H9 (cell line): ENCODE data around the gene NAPB. TPM values are rescaled to one million over a fixed set of nuclear protein-coding genes. Genes with fewer than 3 reads are reported as not detected.
A peak's percentile ranks its signal among the peaks of the same experiment; 100 is the strongest.

ENCODE experiments used
- DNase-seq: peaks from one replicate; pipeline ENCODE4 v3.0.0-alpha.2; 2017
- H2AFZ ChIP-seq: one replicate; pipeline ENCODE4 v1.6.1; 2013; ENCODE audit warnings: mild to moderate bottlenecking, low read length, control low read depth, moderate library complexity
- H2AK5ac ChIP-seq: 2 replicates; pipeline ENCODE4 v1.6.1; 2013; ENCODE audit warnings: low read length, control low read depth, mixed read lengths; ENCODE audit not compliant: insufficient read length
- H2BK120ac ChIP-seq: one replicate; pipeline ENCODE4 v1.6.1; 2013; ENCODE audit warnings: low read depth, mild to moderate bottlenecking, low read length, control low read depth, inconsistent platforms; ENCODE audit not compliant: poor library complexity, severe bottlenecking
- H2BK12ac ChIP-seq: 2 replicates; pipeline ENCODE4 v1.6.1; 2013; ENCODE audit warnings: low read length, control low read depth, mixed read lengths, low read depth; ENCODE audit not compliant: insufficient read length
- H2BK15ac ChIP-seq: 2 replicates; pipeline ENCODE4 v1.6.1; 2013; ENCODE audit warnings: low read depth, low read length, control low read depth
- H2BK20ac ChIP-seq: one replicate; pipeline ENCODE4 v1.6.1; 2013; ENCODE audit warnings: low read depth, mild to moderate bottlenecking, low read length, control low read depth, inconsistent platforms; ENCODE audit not compliant: poor library complexity, severe bottlenecking
- H2BK5ac ChIP-seq: 2 replicates; pipeline ENCODE4 v1.6.1; 2013; ENCODE audit warnings: low read length, control low read depth, mixed read lengths; ENCODE audit not compliant: insufficient read length
- H3K14ac ChIP-seq: 2 replicates; pipeline ENCODE4 v1.6.1; 2013; ENCODE audit warnings: low read length, control low read depth; ENCODE audit not compliant: insufficient read depth
- H3K18ac ChIP-seq: 2 replicates; pipeline ENCODE4 v1.6.1; 2013; ENCODE audit warnings: low read depth, mild to moderate bottlenecking, mixed read lengths, low read length, control low read depth; ENCODE audit not compliant: insufficient read length
- H3K23ac ChIP-seq: 2 replicates; pipeline ENCODE4 v1.6.1; 2013; ENCODE audit warnings: low read length, control low read depth, mixed read lengths, low read depth; ENCODE audit not compliant: insufficient read length
- H3K23me2 ChIP-seq: 2 replicates; pipeline ENCODE4 v1.6.1; 2013; ENCODE audit warnings: low read depth, mild to moderate bottlenecking, mixed read lengths, low read length, control low read depth; ENCODE audit not compliant: insufficient read length, poor library complexity, severe bottlenecking
- H3K27ac ChIP-seq: 2 replicates; pipeline ENCODE4 v1.5.1; 2013; ENCODE audit warnings: low read length, control low read depth, mixed read lengths, low read depth; ENCODE audit not compliant: insufficient read length
- H3K27me3 ChIP-seq: 2 replicates; pipeline ENCODE4 v1.6.1; 2013; ENCODE audit warnings: low read length, control low read depth, inconsistent platforms; ENCODE audit not compliant: insufficient read depth
- H3K4ac ChIP-seq: 2 replicates; pipeline ENCODE4 v1.6.1; 2013; ENCODE audit warnings: low read depth, mild to moderate bottlenecking, control low read depth, inconsistent platforms, low read length, moderate library complexity
- H3K4me1 ChIP-seq: 2 replicates; pipeline ENCODE4 v1.6.1; 2013; ENCODE audit warnings: low read length, control low read depth, inconsistent platforms; ENCODE audit not compliant: insufficient read depth
- H3K4me2 ChIP-seq: 2 replicates; pipeline ENCODE4 v1.6.1; 2013; ENCODE audit warnings: low read length, control low read depth, mixed read lengths; ENCODE audit not compliant: insufficient read length, insufficient read depth
- H3K56ac ChIP-seq: 2 replicates; pipeline ENCODE4 v1.6.1; 2013; ENCODE audit warnings: low read depth, mild to moderate bottlenecking, mixed read lengths, low read length, control low read depth; ENCODE audit not compliant: insufficient read length
- H3K79me1 ChIP-seq: 2 replicates; pipeline ENCODE4 v1.6.1; 2013; ENCODE audit warnings: low read depth, mild to moderate bottlenecking, moderate library complexity, low read length, control low read depth, inconsistent platforms; ENCODE audit not compliant: insufficient read depth, poor library complexity, severe bottlenecking
- H3K79me2 ChIP-seq: 2 replicates; pipeline ENCODE4 v1.6.1; 2013; ENCODE audit warnings: low read length, control low read depth, inconsistent platforms; ENCODE audit not compliant: insufficient read depth
- H3K9ac ChIP-seq: 2 replicates; pipeline ENCODE4 v1.6.1; 2013; ENCODE audit warnings: low read length, control low read depth, mixed read lengths; ENCODE audit not compliant: insufficient read length; ENCODE audit errors: extremely low read depth
- H3K9me3 ChIP-seq: one replicate; pipeline ENCODE4 v1.6.1; 2013; ENCODE audit warnings: low read depth, low read length, inconsistent platforms; ENCODE audit not compliant: control insufficient read depth
- H3T11ph ChIP-seq: one replicate; pipeline ENCODE4 v1.6.1; 2013; ENCODE audit warnings: mild to moderate bottlenecking, low read length, control low read depth, inconsistent platforms
- H4K20me1 ChIP-seq: one replicate; pipeline ENCODE4 v1.6.1; 2013; ENCODE audit not compliant: control insufficient read depth, insufficient read length, insufficient read depth
- H4K5ac ChIP-seq: 2 replicates; pipeline ENCODE4 v1.6.1; 2013; ENCODE audit warnings: low read depth, mild to moderate bottlenecking, mixed read lengths, low read length, control low read depth; ENCODE audit not compliant: insufficient read length
- H4K8ac ChIP-seq: replicated peaks from 2 replicates; pipeline ENCODE4 v1.6.1; 2013; ENCODE audit warnings: low read length, control low read depth, mixed read lengths, low read depth; ENCODE audit not compliant: insufficient read length
- H4K91ac ChIP-seq: 2 replicates; pipeline ENCODE4 v1.6.1; 2013; ENCODE audit warnings: low read depth, mild to moderate bottlenecking, moderate library complexity, mixed read lengths, low read length, control low read depth; ENCODE audit not compliant: insufficient read length
- H3K27ac Mint-ChIP-seq, 3 experiments: 2 replicates in 2 of 3; 3 replicates in 1 of 3; pipeline ENCODE4 v1.8.0; 2020 to 2021; ENCODE audit warnings: mixed read lengths in 3 of 3, mild to moderate bottlenecking in 1 of 3, moderate library complexity in 1 of 3
- H3K27me3 Mint-ChIP-seq: 2 replicates; pipeline ENCODE4 v1.8.0; 2021; ENCODE audit warnings: low read depth, mild to moderate bottlenecking, moderate library complexity, mixed read lengths
- H3K36me3 Mint-ChIP-seq, 3 experiments: 2 replicates in 2 of 3; 3 replicates in 1 of 3; pipeline ENCODE4 v1.8.0; 2020 to 2021; ENCODE audit warnings: low read depth in 3 of 3, mixed read lengths in 3 of 3; ENCODE audit not compliant: insufficient read depth in 1 of 3
- H3K4me1 Mint-ChIP-seq, 2 experiments: 2 replicates each; pipeline ENCODE4 v1.8.0; 2020; ENCODE audit warnings: mixed read lengths in 2 of 2
- H3K4me3 Mint-ChIP-seq, 2 experiments: 2 replicates in 1 of 2; 3 replicates in 1 of 2; pipeline ENCODE4 v1.8.0; 2020 to 2021; ENCODE audit warnings: mild to moderate bottlenecking in 2 of 2, mixed read lengths in 2 of 2, moderate library complexity in 1 of 2
- H3K9me3 Mint-ChIP-seq, 2 experiments: 2 replicates in 1 of 2; 3 replicates in 1 of 2; pipeline ENCODE4 v1.8.0; 2020; ENCODE audit warnings: mild to moderate bottlenecking in 2 of 2, mixed read lengths in 2 of 2, moderate library complexity in 1 of 2
- total RNA-seq: library from RNA; stranded (reverse); gene quantifications from 2 replicates; pipeline ENCODE4 v1.2.1, GENCODE V29; 2021
- TF ChIP-seq, protein P1 (sequence below): fragments of 200-600 bp; sonication (generic); conservative IDR thresholded peaks from 3 replicates; pipeline ENCODE4 v1.8.0; 2021; ENCODE audit warnings: antibody characterized with exemption, mild to moderate bottlenecking

Gene NAPB
- total RNA-seq, 1 experiment from 2014 or later = 10.4 TPM

DNA sequence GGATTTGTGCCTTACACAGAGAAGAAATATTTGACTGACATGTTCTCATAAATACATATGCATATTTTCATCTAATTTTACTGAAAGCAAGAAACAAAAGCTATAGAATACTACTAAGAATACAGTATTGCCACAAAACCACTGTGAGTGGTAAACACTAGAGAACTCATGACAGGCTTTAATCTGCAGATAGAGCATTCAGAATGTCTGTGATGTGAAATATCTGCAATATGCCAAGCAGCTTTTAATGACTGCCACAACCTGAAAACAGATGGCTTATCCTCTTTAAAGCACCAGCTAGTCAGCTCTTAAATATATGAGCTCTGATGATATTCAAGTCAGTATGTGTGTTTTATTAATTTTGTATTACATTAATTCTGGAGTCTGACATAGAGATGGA, 3.4 kb downstream of the NAPB start:
- no peak overlapping the region for H2BK120ac ChIP-seq

More for the DNA sequence above, 3.4 kb downstream of the NAPB start:
- H2AK5ac ChIP-seq = no peak overlapping the region
- no peak overlapping the region for H2BK5ac ChIP-seq
- H2BK15ac ChIP-seq = no peak overlapping the region
- TF ChIP-seq, protein P1, sequence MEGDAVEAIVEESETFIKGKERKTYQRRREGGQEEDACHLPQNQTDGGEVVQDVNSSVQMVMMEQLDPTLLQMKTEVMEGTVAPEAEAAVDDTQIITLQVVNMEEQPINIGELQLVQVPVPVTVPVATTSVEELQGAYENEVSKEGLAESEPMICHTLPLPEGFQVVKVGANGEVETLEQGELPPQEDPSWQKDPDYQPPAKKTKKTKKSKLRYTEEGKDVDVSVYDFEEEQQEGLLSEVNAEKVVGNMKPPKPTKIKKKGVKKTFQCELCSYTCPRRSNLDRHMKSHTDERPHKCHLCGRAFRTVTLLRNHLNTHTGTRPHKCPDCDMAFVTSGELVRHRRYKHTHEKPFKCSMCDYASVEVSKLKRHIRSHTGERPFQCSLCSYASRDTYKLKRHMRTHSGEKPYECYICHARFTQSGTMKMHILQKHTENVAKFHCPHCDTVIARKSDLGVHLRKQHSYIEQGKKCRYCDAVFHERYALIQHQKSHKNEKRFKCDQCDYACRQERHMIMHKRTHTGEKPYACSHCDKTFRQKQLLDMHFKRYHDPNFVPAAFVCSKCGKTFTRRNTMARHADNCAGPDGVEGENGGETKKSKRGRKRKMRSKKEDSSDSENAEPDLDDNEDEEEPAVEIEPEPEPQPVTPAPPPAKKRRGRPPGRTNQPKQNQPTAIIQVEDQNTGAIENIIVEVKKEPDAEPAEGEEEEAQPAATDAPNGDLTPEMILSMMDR = no peak
- no peak overlapping the region for H3K4me3 Mint-ChIP-seq
- H3K56ac ChIP-seq = no peak overlapping the region
- no peak overlapping the region for H2AFZ ChIP-seq
- no peaks in the 10 kb centered on the region for H3K9me3 ChIP-seq
- no peak overlapping the region for H3K4me2 ChIP-seq
- no peaks in the 10 kb centered on the region for H3K9me3 Mint-ChIP-seq
- H3K27ac Mint-ChIP-seq = peak overlapping the region in 1 of 3 experiments; percentile 44; a peak in 1 of 7 replicates
- H3K27me3 ChIP-seq = no peaks in the 10 kb centered on the region
- H3K18ac ChIP-seq = no peak overlapping the region
- H3K4ac ChIP-seq = no peak overlapping the region
- no peak for DNase-seq
- no peak overlapping the region for H4K8ac ChIP-seq
- H4K20me1 ChIP-seq = no peaks in the 10 kb centered on the region
- H3K9ac ChIP-seq = no peak overlapping the region
- H3K4me1 ChIP-seq = no peaks in the 10 kb centered on the region
- H3K27me3 Mint-ChIP-seq = peaks cover under 1% of the 10 kb centered on the region; the same call in 1 of the 2 replicates
- no peak overlapping the region for H4K91ac ChIP-seq
- no peak overlapping the region for H3T11ph ChIP-seq
- peaks cover 8% of the 10 kb centered on the region for H3K79me1 ChIP-seq
- H3K79me2 ChIP-seq = peaks cover 7% of the 10 kb centered on the region; the same call in 1 of the 2 replicates
- H3K23ac ChIP-seq = no peak overlapping the region
- H3K4me1 Mint-ChIP-seq = peaks cover 22 to 24% of the 10 kb centered on the region in 2 experiments
- no peak overlapping the region for H3K27ac ChIP-seq
- H3K14ac ChIP-seq = no peak overlapping the region
- H4K5ac ChIP-seq = no peak overlapping the region
- H3K23me2 ChIP-seq = peaks cover 8% of the 10 kb centered on the region
- peaks cover 0 to 6% (median 0%) of the 10 kb centered on the region in 3 experiments; a peak in 2 of 7 replicates for H3K36me3 Mint-ChIP-seq
- no peak overlapping the region for H2BK20ac ChIP-seq
- H2BK12ac ChIP-seq = no peak overlapping the region
